HG03108 (cell line): ENCODE data around the gene MCL1.
"Not testable (repeated sequence)": the region's sequence is repeated elsewhere in the genome, so short reads cannot be mapped to it uniquely, and the experiment has no call there.

ENCODE experiments used
- ATAC-seq: cut with Tn5 transposase; IDR thresholded peaks from one replicate; pipeline ENCODE4 v1.9.1; 2021; ENCODE audit warnings: moderate library complexity; ENCODE audit not compliant: unreplicated experiment

The MCL1 gene

DNA sequence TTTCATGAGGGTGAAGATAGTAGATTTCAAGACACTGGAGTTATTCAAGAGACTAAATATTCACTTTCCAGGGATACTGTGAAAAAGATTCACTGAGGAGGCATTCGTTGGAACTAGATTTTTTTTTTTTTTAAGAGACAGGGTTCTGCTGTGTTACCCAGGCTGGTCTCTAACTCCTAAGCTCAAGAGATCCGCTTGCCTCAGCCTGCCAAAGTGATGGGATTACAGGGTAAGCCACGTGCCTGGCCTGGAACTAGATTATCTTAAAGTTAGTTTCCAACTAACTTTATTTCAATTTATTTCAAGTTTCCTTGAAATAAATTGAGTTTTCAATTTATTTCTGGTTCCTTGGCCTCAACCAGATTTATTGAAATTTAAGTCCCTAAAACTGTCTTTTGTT, 24.3 kb upstream of the MCL1 start:
- ATAC-seq, result no peak

DNA sequence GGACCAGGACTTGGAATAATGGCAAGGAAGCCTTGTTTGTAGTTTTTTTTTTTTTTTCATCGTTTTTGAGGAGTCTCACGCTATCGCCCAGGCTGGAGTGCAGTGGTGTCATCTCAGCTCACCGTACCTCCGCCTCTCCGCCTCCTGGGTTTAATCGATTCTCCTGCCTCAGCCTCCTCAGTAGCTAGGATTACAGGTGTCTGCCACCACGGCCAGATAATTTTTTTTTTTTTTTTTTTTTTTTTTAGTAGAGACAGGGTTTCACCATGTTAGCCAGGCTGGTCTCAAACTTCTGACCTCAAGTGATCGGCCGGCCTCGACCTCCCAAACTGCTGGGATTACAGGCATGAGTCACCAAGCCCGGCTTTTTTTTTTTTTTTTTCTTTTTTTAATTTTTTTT, 23.0 kb upstream of the MCL1 start:
- not testable (repeated sequence) for ATAC-seq

DNA sequence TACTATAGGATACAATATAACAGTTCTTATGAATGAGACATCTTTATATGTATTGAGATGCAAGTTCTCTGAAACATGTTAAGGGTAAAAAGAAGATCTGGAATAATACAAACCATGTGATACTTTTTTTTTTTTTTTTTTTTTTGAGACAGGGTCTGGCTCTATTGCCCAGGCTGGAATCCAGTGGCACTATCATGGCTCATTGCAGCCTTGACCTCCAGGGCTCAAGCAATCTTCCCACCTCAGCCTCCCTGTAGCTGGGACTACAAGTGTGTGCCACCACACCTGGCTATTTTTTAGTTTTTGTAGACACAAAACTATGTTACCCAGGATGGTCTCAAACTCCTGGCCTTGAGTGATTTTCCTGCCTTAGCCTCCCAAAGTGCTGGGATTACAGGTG, 22.1 kb upstream of the MCL1 start:
- no peak for ATAC-seq

DNA sequence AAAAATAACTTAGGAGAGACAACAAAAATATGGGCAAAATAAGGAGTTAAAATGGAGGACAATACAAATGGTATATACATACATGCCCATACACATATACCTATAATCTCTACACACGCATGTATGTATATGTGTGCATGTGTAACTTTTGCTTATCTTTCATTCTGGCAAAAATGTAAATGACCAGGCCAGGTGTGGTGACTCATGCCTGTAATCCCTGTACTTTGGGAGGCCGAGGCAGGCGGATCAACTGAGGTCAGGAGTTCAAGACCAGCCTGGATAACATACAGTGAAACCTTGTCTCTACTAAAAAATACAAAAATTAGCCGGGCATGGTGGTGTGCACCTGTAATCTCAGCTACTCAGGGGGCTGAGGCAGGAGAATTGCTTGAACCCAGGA, 18.9 kb upstream of the MCL1 start:
- ATAC-seq, result not testable (repeated sequence)

DNA sequence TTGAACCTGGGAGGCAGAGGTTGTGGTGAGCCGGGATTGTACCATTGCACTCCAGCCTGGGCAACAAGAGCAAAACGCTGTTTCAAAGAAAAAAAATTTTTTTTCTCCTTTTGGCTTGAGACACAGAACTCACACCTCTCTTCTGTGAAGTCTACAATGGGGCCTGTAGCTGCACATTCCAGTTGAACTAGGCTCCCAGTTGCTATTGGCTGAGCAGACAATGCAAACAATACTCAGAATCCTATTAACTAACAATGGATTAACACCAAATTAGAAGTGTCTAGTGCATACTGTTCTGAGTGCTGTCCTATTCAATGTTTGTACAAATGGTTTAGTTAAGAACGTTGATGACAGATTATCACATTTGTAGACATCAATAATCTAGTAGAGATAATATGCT, 17.6 kb upstream of the MCL1 start:
- no peak for ATAC-seq

DNA sequence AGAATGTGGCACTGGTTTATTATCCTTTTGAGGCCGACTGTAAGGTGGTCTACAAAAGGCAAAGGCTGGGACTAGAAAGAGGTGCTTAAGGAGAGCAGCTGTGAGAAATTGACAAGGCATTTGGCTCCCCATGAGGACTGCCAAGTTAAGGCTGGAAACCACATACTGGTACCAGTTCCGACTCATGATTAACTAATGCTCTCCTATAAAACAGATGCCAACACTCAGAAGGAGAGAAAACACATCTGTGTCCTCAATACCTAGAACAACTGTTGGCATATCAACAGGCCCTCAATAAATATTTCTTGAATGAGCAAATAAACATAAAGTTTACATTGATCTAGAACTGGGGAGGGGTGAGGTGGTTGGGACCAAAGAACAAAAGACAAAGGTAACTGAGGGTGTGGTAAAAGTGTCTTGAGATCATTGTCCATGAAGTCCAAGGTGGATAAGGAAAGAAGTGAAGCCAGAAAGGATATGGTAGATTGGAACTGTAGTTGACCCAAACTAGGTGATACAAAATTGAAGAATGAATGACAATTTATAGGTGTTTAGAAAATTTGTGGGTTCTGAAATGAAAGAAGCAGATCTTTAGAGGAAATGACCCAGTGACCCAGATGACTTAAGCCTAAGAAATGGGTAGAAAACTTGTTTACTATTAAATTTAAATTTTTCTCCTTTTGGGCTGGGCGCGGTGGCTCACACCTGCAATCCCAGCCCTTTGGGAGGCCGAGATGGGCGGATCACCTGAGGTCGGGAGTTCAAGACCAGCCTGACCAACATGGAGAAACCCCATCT, 16.9 kb upstream of the MCL1 start:
- ATAC-seq, result no peak

DNA sequence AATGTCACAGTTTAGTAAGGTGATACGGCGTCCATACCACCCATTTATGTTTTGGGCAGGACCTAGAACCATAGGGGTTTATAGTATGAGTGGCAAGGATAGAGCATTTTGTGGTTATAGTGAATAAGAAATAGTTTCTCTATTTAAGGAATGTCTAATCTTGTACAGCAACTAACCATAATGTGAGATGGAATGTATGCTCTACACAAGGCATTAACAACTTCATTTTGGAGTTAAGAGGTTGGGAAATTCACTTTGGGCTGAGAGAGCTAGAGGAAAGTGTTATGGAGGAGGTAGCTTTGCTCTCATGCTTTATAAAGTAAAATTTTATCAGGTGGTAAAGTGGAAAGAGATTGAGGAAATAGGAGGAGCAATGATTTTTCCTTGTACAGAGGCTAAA, 3.0 kb upstream of the MCL1 start:
- ATAC-seq, result no peak

DNA sequence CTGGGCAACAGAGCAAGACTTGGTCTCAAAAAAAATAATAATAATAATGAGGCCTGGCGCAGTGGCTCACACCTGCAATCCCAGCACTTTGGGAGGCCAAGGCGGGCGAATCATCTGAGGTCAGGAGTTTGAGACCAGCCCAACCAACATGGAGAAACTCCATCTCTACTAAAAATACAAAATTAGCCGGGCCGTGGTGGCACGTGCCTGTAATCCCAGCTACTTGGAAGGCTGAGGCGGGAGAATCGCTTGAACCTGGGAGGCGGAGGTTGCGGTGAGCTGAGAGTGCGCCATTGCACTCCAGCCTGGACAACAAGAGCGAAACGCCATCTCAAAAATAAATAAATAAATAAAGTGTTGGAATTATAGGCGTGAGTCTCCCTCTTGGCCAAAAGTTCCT, 2.6 kb upstream of the MCL1 start:
- ATAC-seq, result not testable (repeated sequence)

DNA sequence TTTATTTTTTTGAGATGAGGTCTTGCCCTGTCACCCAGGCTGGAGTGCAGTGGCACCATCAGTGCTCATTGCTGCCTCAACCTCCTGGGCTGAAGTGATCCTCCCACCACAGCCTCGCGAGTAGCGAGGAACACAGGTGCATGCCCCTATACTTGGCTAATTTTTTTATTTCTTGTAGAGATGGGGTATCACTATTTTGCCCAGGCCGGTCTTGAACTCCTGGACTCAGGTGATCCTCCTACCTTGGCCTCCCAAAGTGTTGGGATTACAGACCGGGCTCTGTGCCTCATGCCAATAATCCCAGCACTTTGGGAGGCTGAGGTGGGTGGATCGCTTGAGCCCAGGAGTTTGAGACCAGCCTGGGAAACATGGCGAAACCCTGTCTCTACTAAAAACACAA, 2.0 kb upstream of the MCL1 start:
- ATAC-seq, result not testable (repeated sequence)

DNA sequence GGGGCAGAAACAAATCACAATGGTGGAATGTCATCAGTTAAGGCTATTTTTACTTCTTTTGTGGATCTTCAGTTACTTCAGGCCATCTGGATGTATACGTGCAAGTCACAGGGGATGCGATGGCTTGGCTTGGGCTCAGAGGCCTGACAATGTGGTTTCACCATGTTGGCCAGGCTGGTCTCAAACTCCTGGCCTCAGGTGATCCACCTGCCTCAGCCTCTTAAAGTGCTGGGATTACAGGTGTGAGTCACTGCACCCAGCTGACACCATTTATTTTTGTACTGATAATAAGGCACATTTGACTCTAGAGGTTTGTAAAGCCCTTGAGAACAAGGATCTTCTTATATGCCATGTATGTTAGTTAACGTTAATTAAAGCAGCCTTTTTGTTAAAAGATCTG, 1.6 kb upstream of the MCL1 start:
- ATAC-seq, result not testable (repeated sequence)

DNA sequence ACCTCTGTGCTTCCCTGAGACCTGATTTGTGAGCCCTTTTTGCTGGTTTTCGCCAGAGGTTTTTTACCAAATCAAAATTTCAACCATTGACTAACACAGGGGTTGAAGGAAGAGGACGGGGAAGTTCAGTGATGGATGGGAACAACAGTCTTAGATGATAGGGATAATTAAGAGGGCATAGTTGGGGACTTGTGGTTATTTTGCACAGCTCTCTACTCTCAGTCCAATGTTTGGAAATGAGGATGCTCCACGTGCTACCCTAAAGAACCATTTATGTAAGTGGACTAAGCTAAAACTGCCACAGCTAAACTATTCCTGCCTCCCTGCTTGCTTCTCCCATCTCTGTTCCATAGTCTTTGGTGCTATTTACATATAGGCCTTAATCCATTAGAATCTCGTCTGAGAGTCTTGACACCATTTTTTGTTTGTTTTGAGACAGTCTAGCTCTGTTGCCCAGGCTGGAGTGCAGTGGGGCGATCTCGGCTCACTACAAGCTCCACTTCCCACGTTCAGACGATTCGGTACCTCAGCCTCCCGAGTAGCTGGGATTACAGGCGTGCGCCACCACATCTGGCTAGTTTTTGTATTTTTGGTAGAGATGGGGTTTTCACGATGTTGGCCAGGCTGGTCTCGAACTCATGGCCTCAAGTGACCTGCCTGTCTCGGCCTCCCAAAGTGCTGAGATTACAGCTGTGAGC, 684 bp upstream of the MCL1 start:
- no peak for ATAC-seq

DNA sequence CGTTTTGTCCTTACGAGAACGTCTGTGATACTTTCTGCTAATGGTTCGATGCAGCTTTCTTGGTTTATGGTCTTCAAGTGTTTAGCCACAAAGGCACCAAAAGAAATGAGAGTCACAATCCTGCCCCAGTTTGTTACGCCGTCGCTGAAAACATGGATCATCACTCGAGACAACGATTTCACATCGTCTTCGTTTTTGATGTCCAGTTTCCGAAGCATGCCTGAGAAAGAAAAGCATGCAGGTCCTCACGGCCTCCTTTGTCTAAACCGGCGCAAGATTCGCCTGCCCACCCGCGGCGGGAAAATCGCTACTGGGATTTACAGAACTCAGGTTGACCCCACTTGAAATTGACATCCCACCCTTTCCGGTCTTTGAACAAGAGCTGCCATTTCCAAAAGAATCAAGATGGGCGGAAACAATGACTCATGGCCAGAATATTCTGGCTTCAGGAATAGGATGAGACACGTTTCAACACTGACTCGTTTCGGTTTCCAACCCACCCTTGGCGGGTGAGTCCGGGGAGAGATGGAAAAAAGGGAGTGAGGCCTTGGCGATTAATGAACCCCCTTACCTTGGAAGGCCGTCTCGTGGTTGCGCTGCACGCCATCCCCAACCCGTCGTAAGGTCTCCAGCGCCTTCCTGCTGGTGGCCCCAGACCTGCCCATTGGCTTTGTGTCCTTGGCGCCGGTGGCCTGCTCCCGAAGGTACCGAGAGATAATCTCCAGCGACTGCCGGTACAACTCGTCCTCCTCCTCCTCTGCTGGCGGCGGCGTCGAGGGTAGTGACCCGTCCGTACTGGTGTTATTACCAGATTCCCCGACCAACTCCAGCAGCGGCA, 919 bp downstream of the MCL1 start:
- ATAC-seq, result no peak

DNA sequence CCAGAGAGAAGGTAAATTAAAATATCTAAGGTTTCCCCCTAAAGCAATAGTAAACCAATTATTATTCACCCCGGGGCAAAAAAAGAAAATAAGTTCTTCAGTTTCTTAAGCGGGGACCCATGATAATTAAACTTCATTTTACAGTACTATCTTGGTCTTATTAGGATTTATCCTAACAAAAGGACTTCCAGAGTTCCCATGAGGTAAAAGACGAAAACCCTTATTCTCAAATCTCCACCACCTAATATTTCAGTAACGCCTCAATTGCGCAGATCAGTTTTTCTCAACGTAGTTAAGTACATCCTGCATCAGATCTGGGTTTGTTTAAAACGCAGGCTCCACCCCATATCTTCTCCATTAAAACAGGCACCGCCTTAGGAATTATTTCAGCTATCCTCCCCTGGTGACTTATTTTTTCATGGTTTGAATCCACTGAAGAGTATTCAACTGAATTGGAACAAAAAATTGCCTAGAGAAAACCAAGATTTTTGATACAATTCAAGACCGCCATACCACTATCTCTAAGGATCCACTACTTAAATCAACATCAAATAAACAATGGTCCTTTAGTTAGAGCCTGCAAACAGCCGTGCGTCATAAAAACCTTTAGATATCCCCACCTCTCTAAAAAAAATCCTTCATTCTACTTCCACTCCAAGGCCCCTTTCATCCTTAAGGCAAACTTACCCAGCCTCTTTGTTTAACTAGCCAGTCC, 1.7 kb downstream of the MCL1 start:
- no peak for ATAC-seq

DNA sequence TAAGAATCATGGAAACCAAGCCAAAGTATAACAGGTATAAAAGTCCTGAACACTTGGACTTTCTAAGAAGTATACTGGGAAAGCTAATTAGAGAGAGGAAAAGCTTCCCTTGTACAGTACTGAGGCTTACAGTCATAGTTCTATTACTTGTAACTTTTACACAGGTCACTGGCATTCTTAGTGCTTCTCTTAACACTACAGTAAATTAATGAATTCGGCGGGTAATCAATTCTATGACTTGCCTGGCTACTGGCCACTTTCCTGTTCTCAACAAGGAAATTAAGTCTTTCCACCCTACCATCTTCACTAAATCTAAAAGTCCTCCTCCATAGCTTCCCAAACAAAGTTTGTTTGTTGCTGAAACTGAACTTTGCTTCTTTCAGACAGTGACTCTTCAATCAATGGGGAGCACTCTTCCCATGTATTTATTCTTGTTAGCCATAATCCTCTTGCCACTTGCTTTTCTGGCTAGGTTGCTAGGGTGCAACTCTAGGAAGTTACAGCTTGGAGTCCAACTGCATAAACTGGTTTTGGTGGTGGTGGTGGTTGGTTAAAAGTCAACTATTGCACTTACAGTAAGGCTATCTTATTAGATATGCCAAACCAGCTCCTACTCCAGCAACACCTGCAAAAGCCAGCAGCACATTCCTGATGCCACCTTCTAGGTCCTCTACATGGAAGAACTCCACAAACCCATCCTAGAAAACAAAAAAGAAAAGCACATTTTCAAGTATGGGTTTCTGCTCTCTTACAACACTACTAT, 2.4 kb downstream of the MCL1 start:
- no peak for ATAC-seq

DNA sequence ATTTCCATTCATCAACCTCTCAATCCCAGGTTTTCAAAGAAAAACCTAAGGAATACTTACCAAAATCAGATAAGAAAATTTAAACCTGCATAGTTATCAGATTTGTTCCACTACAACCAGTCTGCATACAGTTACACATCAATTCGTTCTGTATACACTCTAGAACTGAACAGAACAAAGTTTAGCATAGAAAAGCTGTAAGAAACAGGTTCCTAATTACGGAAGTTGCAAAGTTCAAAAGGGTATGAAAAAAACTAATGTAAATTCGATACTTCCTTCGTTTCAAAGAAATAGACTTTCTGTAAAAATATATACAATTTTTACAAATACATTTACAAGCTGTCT, 3.1 kb downstream of the MCL1 start:
- no peak for ATAC-seq

DNA sequence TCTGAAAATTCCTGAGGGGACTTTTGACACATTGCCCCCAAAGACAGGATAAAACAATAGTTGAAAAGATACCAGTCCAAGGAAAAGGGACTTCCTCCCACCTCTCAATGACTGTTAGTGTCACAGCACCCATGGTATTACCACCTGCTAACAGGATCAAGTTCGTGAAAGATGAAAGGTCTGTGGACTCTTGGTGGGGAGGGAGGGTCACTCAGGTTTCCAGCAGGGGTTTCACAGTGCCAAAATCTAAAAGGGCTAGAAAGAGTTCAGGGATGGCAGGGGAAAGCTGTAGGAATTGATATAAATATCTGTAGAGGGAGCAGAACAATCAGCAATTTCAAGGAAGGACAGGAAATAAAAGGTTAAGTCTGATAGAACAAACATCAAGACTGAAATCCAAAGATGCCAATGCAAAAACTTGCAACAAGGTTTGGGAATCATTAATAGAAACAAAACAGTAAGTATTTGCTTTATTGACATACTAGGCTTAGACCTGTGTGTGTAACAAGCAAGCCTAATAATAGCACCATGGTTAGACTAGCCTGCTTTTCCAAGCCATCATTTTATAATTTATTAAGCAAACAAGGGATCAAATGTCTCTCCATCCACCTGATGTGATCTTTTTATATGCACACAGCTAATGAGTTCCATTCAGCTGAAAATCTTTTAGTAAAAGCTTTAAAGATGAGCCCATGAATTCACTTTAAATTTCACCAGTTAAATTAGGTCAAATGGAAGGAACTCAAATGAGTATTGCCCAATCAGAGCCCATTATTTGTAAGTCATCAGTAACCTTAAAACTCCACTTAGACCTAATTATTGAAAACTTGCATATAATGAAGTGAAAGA, 3.7 kb downstream of the MCL1 start:
- ATAC-seq, result no peak

DNA sequence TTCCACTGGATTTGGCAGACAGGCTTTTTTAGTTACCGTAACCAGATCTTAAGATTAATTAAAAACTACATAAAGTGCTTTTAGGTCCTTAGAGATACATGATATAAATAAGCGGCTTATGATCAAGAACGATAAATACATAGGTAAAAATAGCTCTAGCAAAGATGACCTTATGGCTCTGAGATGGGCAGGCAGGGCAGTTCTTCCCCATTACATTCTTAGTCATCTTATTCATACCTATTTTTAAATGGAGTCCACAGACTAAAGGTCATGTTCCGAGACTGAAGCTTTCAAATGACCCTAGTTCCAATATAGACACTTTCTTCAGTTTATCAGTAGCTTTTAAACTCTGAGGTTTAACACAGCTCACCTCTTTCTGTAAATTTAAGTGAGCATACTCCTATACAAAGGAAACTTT, 4.3 kb downstream of the MCL1 start:
- no peak for ATAC-seq

DNA sequence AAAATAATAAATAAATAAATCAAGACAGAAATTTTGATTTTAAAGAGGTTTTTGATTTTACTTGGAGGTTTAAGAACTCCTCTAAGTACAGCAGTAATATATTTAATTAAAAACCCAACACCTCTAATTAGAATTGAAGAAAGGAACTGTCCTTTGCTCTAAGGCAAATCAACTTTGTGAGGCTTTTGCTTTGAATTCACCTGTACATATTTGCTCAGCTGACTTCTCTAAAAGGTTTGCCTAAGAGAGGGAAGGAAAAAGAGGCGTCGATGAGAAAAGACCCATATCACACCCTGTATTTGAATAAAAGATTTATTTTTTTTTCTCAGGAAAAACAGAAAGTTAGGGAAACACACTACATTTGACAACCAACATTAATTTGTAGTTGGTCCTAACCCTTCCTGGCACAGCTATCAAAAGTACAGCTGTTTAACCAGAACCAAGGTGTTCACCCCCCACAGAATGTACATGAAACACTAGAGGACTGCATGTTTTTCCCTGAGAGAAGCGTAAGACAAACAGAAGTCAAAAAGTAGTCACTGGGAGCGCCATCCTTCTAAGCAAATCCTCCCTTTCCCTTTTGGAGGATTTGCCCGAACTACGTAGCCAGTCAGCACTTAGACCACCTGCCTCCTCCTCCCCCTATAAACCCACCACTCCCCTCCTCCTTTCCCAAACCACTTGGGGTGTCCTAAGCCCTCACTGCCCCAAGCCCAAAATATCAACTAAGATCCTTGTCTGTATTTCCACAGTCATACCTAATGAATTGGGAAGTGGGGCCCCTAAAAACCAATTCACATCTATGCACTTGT, 4.9 kb downstream of the MCL1 start:
- ATAC-seq, result no peak

DNA sequence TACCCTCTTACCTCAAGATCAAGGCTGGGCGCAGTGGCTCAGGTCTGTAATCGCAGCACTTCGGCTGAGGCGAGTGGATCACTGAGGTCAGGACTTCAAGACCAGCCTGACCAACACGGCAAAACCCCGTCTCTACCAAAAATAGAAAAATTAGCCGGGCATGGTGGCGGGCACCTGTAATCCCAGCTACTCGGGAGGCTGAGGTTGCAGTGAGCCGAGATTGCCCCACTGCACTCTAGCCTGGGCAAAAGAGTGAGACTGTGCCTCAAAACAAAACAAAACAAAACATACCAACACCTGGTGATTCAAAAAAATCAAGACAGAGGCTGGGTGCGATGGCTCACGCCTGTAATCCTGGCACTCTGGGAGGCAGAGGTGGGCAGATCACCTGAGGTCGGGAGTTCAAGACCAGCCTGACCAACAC, 5.8 kb downstream of the MCL1 start:
- ATAC-seq, result not testable (repeated sequence)
